Panc1 (cell line): ENCODE measurements around the gene BICD1. TPM values are rescaled to one million over a fixed set of nuclear protein-coding genes. Genes with fewer than 3 reads are reported as not detected.

Experiments used
- ATAC-seq: fragments of 200-7000 bp; cut with Tn5 transposase; 2 replicates; pipeline ENCODE4 v1.9.1; 2020; ENCODE audit warnings: mild to moderate bottlenecking, moderate library complexity
- BruUV-seq: library from RNA; stranded (reverse); fragments of 400-500 nt; replicated peaks from 2 replicates; lab custom pipeline; 2021; lab: Mats Ljungman, UMichigan
- CTCF ChIA-PET: fragments of 300-600 bp; sonication (Branson Sonifier 250); formaldehyde crosslinking; loops from one replicate; lab custom pipeline; 2022; ENCODE audit warnings: antibody characterized with exemption; lab: Charles Lee
- POLR2A ChIA-PET: fragments of 300-600 bp; sonication (Branson Sonifier 250); formaldehyde crosslinking; loops from one replicate; lab custom pipeline; 2022; ENCODE audit warnings: antibody characterized with exemption; lab: Charles Lee
- DNase-seq: peaks from one replicate; pipeline ENCODE4 v3.0.0-alpha.2; 2010; ENCODE audit warnings: low read depth, low spot score
- H3K27ac ChIP-seq: 2 replicates; pipeline ENCODE4 v1.5.1; 2011; ENCODE audit warnings: mild to moderate bottlenecking, low read length, inconsistent platforms
- H3K27me3 ChIP-seq: fragments of 200-500 bp; sonication (Bioruptor generic); 2 replicates; pipeline ENCODE4 v1.6.0; 2014; ENCODE audit warnings: low read length, inconsistent platforms; ENCODE audit not compliant: control insufficient read depth, insufficient read depth
- H3K36me3 ChIP-seq: fragments of 200-500 bp; sonication (Bioruptor generic); 2 replicates; pipeline ENCODE4 v1.5.1; 2014; ENCODE audit warnings: inconsistent platforms, mild to moderate bottlenecking, low read length, moderate library complexity; ENCODE audit not compliant: control insufficient read depth, insufficient read depth
- H3K4me1 ChIP-seq: 2 replicates; pipeline ENCODE4 v1.5.1; 2011; ENCODE audit warnings: inconsistent platforms, mild to moderate bottlenecking, low read length, moderate library complexity; ENCODE audit not compliant: control insufficient read depth, insufficient read depth
- H3K4me3 ChIP-seq, 2 experiments: 2 replicates each; pipeline ENCODE4 v1.5.1; 2011 to 2012; ENCODE audit warnings: low read depth in 2 of 2, low read length in 2 of 2, mild to moderate bottlenecking in 2 of 2, inconsistent platforms in 1 of 2, moderate library complexity in 1 of 2
- H3K9me3 ChIP-seq: fragments of 200-500 bp; sonication (Bioruptor generic); 2 replicates; pipeline ENCODE4 v1.5.1; 2014; ENCODE audit warnings: low read depth, mild to moderate bottlenecking, inconsistent platforms, low read length, moderate library complexity; ENCODE audit not compliant: control insufficient read depth, insufficient read depth
- CTCF ChIP-seq: fragments of 450-650 bp; IDR thresholded peaks from 2 replicates; pipeline ENCODE4 v1.5.1; 2017; ENCODE audit warnings: mild to moderate bottlenecking
- POLR2AphosphoS5 ChIP-seq: IDR thresholded peaks from 2 replicates; pipeline ENCODE4 v1.6.1; 2012; ENCODE audit warnings: mild to moderate bottlenecking, low read depth, low read length, moderate library complexity
- REST ChIP-seq, 2 experiments: IDR thresholded peaks; 2 replicates each; pipeline ENCODE4 v1.6.1; 2011 to 2012; ENCODE audit warnings: low read depth in 2 of 2, control low read depth in 1 of 2, low read length in 1 of 2, mild to moderate bottlenecking in 1 of 2, moderate library complexity in 1 of 2; ENCODE audit not compliant: insufficient read depth in 1 of 2
- SIN3A ChIP-seq: IDR thresholded peaks from 2 replicates; pipeline ENCODE4 v1.6.1; 2012; ENCODE audit warnings: low read depth, mild to moderate bottlenecking, low read length, moderate library complexity, borderline replicate concordance; ENCODE audit not compliant: insufficient read depth
- TCF7L2 ChIP-seq: IDR thresholded peaks from 2 replicates; pipeline ENCODE4 v1.6.1; 2011; ENCODE audit warnings: mild to moderate bottlenecking, low read depth, low read length, inconsistent platforms
- in situ Hi-C: cut with HindIII; loops from 2 replicates; pipeline ENCODE4 v1.10.0; 2016; ENCODE audit warnings: low sequenced_read_pairs, low pct_unique_long_range_greater_than_20kb
- intact Hi-C: fragments of 100-400 bp; cut with micrococcal nuclease; formaldehyde crosslinking; loops from one replicate; pipeline ENCODE4 v1.10.0; 2022; ENCODE audit not compliant: unreplicated experiment
- total RNA-seq: library from RNA; stranded (reverse); gene quantifications from one replicate; pipeline ENCODE4 v1.2.1, GENCODE V29; 2021; ENCODE audit not compliant: unreplicated experiment

The BICD1 gene
- total RNA-seq, 1 experiment from 2014 or later = 40.0 TPM

- Histone ChIP-seq H3K36me3 (no peaks in the 10 kb centered on the region; the same call in 1 of the 2 replicates), H3K4me3 (peak overlapping the region in 1 of 2 experiments; percentile 69; a peak in 2 of 4 replicates), H3K9me3 (no peaks in the 10 kb centered on the region), H3K27me3 (0 out of 2 replicates have a peak, but pooled peaks cover 4% of the 10 kb centered on the region), H3K27ac (peak overlapping the region; percentile 72; the same call in 1 of the 2 replicates), H3K4me1 (peaks cover 7% of the 10 kb centered on the region)
- ATAC-seq (no peak), DNase-seq (no peak)
- ChIA-PET CTCF (interaction anchor here (0.6 to 1.3 kb wide), 3 partner anchors 15 to 78 kb away, joined by 3 to 5 read pairs (median 3); no protein-coding TSS in a partner anchor), POLR2A (interaction anchor here (0.6 to 0.8 kb wide), 2 partner anchors 11 to 151 kb away, joined by 3 to 8 read pairs; no protein-coding TSS in a partner anchor)
- no TSS peak for BruUV-seq
- in situ Hi-C loops (no loop called here), intact Hi-C loops (no loop called here)
- TF ChIP-seq TCF7L2 (no peak), SIN3A (no peak), REST (IDR thresholded peaks at IDR 0.05; ENCODE audit: insufficient read depth in 1 of 2, low read depth in 2 of 2, low read length in 1 of 2) (no peak), POLR2AphosphoS5 (no peak)
Observed at GRCh38 chr12:32400866-32401265, 294.2 kb downstream of the BICD1 start.

GRCh38 chr12:32402170-32402569 lies 295.5 kb downstream of the BICD1 start:
- intact Hi-C loops = no loop called here

More at GRCh38 chr12:32402170-32402569, 295.5 kb downstream of the BICD1 start:
- TF ChIP-seq SIN3A = no peak
- TF ChIP-seq POLR2AphosphoS5 = no peak
- no peak for TF ChIP-seq TCF7L2
- no peak for TF ChIP-seq REST (IDR thresholded peaks at IDR 0.05; ENCODE audit: insufficient read depth in 1 of 2, low read depth in 2 of 2, low read length in 1 of 2)
- no peak for TF ChIP-seq CTCF
- Histone ChIP-seq H3K36me3 (no peaks in the 10 kb centered on the region; the same call in 1 of the 2 replicates), H3K27ac (no peak overlapping the region), H3K9me3 (no peaks in the 10 kb centered on the region), H3K4me3 (no peak overlapping the region), H3K4me1 (peaks cover 7% of the 10 kb centered on the region), H3K27me3 (0 out of 2 replicates have a peak, but pooled peaks cover 4% of the 10 kb centered on the region)
- DNase-seq (no peak), ATAC-seq (no peak)
- no TSS peak for BruUV-seq
- CTCF ChIA-PET = interaction anchor here (0.7 to 1.1 kb wide), 2 partner anchors 13 to 244 kb away, joined by 5 to 20 read pairs; no protein-coding TSS in a partner anchor
- in situ Hi-C loops = no loop called here
- POLR2A ChIA-PET = interaction anchor here (0.6 kb wide), 1 partner anchor 8 kb away, joined by 3 read pairs; no protein-coding TSS in a partner anchor
